ENCODE data around the gene YPEL1.
"Not testable (repeated sequence)": the region's sequence is repeated elsewhere in the genome, so short reads cannot be mapped to it uniquely, and the experiment has no call there.

Gene YPEL1

DNA sequence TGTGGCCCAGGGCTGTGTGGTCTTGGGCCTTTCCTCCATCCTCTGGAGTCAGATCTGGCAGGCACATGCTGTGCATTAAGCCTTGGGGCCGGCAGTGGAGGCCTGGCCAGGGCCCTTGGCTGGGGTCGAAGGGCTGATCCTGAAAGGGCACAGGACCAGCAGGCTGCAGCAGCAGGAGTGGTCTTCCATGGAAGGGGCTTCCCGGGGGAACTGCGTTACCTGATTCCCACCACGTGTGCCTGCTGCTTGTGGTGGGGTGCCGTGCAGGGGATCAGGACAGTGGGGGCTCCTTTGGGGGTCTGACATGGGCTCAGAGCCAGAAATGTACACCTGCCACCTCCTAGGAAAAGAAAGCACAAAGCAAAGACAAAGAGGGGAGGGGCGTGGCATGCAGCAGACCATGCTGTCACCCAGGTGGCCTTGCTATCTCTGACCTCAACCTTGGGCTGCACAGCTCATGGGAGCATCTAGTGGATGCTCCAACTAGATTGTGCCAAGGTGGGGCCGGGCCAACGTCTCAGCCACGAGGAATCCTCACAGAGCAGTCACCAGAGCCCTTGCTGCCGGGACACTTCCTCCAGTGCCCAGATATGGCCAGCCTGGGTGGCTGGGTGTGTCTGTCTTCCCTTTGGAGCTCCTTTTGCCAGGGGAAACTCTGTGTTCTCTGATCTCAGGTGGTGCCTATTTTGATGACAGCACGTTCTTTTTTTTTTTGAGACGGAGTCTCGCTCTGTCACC lies 17.9 kb upstream of the YPEL1 start:
- no peak for DNase-seq

DNA sequence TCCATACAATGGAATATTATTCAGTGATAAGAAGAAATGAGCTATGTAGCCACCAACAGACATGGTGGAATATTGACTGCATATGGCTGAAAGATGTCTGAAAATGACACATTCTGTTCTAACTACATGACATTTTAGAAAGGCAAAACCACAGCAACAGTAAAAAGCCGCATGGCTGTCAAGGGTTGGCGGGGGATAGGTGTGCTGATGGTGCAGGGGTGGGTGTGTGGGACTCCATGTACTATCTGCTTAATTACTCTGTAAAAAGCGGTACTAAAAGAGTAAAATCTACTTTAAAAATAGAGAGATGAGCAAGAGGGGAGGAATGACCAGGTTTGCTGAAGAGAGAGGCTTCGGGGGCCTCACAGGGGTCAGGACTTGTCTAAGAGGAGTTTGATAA lies 16.7 kb upstream of the YPEL1 start:
- no peak for DNase-seq

DNA sequence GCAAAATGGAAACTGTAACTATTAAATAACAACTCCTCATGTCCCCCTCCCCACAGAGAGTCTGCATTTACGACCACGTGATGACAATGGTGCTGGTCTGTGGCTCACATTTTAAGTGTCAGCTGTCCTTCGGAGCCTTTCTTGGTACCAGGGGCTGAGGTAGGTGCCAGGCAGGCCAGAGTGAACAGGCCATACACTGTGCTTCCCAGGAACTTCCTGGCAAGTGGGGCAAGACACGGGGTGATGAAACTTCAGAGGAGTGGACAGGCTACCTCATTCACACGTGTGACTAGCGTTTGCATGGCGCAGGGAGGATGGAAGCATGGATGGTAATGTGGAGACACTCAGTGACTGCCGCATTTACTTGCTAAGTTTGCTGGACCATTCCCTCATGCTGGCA lies 10.4 kb upstream of the YPEL1 start:
- DNase-seq, result no peak

DNA sequence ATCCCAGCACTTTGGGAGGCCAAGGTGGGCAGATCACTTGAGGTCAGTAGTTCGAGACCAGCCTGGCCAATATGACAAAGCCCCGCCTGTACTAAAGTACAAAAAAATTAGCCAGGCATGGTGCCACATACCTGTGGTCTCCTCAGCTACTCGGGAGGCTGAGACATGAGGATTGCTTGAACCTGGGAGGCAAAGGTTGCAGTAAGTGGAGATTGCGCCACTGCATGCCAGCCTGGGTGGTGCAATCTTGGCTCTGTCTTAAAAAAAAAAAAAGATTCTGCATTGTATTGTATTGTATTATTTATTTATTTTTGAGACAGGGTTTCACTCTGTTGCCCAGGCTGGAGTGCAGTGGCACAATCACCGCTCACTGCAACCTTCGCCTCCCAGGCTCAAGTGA lies 9.3 kb upstream of the YPEL1 start:
- DNase-seq, result not testable (repeated sequence)

DNA sequence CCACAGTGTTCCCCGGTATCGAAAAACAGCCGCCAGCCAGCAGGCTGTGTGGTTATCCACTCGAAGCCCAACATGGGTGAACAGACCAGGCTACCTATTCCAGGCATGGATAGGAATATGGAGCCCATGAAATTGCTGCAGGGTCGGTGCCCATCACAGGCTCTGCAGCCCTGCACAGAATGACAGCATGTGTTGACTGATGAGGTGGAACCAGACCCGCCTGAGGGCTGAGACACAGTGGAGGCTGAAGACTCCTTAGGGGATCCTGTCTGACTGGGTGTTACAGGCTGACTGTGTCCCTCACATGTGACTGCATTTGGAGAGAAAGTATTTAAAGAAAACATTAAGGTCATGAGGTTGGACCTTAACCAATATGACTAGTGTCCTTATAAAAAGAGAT lies 6.2 kb upstream of the YPEL1 start:
- no peak for DNase-seq

DNA sequence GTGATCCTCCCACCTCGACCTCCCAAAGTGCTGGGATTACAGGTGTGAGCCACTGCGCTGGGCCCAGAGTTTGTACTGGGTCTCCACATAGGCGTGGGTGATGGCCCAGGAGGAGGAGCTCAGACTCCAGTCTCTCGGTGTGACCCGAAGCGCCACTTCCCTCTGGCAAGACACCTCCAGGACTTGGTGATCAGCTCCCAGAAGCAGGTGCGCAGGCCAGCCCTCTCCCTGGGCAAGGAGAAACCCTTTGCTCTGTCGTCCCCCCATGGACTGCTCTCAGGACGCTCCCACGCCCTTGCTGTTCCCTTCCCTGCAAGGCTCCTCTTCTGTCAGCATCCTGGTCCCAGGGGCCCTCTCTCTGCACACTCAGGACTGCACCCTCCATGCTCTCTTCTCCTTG lies 5.5 kb upstream of the YPEL1 start:
- no peak for DNase-seq

DNA sequence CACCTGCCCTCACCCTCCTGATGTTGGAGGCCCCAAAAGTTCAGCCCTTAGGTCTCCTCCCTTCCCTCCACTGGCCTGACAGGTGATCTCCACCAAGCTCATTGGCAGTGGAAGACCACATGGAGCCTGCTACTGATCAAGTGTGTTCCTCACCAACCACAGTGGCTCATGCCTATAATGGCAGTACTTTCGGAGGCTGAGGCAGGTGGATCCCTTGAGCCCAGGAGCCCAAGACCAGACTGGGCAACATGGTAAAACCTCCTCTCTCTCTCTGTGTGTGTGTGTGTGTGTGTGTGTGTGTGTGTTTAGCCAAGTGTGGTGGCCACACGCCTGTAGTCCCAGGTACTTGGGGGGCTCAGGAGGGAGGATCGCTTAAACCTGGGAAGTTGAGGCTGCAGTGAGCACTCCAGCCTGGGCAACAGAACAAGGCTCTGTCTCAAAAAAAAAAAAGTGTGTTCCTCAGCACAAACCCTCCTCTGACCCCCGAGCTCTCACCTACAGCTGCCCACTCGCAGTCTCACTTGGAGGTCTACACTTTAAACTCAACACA lies 4.3 kb upstream of the YPEL1 start:
- DNase-seq, result no peak

DNA sequence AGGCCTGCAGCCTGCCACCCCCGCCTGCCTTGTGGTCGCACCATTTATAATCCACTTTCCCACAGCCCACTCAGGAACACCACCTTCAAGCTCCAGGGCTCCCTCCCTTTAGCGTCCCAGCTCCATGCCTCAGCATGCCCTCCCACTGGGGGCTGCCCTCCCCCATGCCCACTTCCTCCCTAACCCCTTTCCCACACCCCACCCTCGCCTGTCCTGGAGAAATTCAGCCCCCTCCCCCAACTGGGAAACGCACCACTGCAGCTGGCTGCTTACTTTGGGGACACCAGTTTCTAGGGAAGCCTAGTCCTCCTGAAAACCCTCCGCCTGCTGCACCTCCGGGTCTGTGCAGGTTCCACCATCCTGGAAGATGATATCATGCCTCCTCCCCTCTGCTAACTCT lies 3.4 kb upstream of the YPEL1 start:
- DNase-seq, result no peak

DNA sequence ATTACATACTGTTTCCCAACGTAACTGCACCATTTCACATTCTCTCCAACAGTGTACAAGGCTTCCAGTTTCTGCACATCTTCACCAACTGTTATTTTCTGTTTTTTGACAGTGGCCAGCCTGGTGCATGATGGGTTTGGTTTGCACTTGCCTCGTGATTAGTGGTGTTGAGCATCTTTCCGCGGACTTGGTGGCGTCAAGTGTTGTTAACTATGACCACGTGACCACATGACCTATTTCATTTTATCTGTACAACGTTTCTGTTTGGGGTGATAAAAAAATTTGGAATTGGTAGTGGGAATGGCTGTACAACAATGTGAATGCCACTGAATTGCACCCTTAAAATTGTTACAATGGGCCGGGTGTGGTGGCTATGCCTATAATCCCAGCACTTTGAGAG lies 2.5 kb upstream of the YPEL1 start:
- DNase-seq, result no peak

DNA sequence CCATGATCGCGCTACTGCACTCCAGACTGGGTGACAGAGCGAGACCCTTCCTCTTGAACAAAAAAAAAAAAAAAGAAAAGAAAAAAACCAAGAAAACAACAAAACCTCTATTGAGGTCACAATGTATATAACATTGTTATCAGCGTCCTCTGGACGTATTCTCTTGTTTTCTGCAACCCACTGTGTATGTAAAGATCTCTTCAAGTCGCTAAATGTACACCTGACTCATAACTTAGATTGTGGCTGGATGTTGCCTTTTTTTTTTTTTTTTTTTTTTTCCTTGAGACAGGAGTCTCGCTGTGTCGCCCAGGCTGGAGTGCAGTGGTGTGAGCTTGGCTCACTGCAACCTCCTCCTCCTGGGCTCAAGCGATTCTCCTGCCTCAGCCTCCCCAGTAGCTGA lies 1.4 kb upstream of the YPEL1 start:
- DNase-seq, result no peak

DNA sequence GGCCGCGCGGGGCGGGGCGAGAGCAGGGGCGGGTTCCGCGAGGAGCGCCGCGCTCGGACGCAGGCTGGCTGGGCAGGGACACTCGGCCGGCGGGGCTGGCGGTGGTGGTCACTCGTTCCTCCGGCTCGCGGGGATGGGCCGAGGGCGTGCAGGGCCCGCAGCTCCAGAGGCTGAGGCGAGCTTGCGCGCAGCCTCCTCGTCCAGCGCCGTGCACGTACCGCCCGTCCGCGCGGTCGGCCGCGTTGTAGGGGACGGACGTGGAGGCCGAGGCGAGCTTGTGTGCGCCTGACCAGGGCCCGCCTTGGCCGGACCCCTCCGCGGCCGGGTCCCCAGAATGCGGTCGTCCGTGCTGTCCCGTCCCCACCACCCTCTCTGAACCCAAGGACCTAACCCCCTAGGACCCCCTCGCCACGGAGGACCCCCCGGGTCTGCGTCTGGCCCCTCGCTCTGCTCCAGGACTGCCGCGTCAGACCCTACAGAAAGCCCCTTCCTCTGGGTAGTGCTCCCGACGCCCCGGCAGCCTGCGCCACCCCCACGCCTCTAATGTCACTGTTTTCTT lies 569 bp upstream of the YPEL1 start:
- DNase-seq, result no peak

DNA sequence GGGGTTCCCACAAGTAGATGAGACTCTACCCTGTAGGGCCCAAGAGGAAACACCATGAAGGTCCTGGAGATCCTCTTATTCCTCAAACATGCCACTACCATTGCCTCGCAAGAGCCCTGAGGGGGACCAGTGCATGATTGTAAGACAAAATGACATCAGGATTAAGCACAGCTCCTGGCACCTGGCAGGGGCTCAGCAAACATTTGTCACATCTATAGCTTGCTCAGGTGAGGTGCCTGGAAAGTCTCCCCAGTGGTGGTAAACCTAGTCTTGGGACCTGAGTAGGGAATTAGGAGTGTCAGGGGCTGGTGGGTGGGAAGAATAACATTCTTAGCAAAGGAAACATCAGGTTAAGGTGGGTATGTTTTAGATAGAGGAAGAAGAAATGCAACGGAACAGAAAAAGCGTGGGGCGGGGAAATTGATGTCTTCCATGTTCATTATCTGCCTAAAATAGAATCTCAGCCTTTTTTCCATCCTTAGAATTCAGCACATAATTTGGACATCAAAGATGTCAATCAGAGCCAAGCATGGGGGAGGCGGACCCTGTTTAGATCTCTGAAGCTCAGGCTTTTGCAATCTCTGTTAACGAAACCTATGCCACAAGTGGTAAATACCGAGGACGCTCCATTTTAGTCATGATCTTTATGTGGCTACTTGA lies 924 bp downstream of the YPEL1 start:
- DNase-seq, result peak; percentile 20

DNA sequence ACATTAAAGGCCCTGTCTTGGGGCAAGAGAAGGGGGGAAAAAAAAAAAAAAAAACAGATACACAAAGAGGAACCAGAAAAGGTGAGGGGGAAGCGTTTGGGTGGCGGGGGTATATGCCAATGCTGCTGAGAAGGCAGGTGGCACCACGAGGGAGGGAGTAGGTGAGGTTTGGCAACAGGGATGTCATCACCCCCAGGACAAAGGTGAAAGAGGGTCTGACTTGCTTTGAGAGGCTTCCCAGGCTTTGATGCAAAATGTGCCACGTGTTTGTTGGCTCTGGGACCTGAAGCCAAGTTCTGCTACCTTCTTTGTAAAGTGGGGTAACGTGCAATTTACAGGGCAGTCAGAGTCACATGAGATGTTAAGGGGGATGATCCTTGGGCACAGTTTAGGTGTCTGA lies 4.1 kb downstream of the YPEL1 start:
- DNase-seq, result no peak

DNA sequence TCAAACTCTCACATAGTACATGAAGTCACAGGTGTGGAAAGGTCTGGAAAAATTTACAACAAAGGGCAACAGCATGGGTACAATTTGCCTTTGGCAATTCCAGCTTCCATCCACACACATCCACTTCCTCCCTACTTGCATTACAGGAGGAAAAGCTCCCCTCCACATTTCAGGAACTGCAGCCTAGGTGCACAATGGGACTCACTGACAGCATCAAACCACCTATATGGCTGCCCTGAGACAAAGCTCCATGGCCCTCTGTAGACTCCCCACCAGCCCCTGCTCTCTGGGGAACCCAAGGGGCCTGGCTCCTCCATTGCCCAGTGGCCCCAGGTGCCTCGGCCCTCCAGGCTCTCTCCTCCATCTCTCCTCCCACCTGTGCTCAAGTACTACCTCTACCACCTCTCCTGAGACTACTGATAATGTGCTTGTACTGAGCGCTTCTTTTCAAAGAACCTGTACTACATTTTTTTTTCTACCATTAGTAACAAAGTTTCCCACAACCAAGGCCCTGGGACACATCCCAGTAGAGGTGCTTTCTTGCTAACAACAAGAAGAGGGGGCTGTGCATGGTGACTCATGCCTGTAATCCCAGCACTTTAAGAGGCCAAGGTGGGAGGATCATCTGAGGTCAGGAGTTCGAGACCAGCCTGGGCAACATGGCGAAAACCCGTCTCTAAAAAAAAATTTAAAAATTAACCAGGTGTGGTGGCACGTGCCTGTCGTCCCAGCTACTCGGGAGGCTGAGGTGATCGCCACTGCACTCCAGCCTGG lies 4.9 kb downstream of the YPEL1 start:
- DNase-seq, result no peak

DNA sequence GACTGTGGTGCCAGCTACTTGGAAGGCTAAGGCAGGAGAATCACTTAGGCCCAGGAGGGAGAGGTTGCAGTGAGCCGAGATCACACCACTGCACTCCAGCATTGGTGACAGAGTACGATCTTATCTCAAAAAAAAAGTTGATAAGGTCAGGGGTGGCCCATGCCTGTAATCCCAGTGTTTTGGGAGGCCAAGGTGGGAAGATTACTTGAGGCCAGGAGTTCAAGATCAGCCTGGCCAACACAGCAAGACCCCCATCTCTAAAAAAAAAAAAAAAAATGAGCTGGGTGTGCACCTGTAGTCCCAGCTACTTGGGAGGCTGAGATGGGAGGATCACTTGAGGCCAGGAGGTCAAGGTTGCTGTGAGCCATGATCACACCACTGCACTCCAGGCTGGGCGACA lies 6.4 kb downstream of the YPEL1 start:
- DNase-seq, result not testable (repeated sequence)

DNA sequence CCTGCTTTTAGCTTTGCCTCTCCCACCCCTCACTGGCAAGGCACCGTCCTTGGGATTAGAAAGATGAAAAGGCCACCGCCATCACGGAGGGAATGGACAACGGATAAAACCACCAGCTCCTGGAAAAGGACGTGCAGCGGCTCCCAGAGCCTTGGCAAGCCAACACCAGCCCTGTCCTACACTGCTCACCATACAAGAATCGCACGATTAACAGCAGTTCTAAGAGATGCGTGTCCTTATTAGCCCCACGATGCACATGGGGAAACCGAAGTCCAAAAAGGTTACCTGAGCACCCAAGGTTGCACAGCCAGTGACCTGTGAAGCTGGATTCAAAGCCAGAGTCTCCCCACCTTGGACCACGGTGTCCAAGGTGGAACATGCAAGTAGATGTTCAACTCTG lies 7.3 kb downstream of the YPEL1 start:
- no peak for DNase-seq

DNA sequence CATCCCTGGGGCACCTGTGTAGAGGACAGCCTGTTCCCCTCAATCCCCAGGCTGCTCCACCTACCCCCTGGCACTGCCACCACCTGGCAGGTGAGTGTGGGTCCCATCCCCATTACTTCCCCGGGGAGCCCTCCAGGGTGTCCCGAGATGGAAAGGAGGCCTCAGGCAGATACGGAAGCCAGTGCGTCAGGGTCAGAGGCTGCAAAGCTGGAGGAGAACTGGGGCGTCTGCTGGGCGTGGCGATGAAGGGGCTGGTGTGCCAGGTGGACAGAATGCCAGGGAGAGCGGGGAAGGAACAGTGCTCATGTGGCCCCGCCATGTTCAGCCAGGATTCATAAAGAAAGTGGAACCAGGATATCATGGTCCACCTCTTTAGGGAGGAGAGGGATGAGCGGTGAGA lies 7.8 kb downstream of the YPEL1 start:
- no peak for DNase-seq

DNA sequence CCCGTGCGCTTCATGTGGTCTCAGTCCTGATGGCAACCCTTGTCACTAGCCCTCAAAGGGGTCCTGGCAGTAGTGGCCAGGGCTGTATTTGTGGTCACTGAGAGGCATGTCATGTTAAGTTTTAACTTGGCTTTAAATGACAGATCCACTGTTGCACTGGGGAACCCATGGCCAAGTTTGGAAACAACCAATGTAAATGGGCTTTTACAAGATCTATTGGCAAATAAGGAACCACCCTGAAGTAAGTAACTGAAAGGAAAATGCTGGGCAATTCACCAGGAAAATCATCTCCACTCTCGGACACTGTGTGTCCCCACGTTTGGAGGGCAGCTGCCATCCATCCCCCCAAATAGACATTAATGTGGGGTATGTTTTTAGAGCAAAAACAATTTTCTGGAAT lies 8.4 kb downstream of the YPEL1 start:
- no peak for DNase-seq

DNA sequence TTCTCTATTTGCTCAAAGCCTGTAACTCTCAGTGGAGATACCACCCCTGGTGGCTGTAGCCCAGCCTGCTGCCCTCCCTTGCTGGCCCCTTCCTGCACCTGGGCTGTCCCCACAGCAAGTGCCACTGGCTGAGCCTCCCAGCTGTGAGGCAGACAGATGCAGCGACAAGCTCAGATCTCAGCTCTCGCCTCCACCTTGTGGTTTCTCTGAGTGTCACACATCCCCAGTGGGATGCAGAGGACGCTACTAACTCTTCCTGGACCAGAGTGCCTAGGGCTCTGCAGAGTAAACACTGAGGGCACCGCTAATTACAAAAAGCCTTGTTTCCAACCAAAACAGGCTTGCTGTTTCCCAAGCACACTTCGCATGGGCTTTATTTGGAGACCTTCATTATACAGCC lies 8.9 kb downstream of the YPEL1 start:
- no peak for DNase-seq

DNA sequence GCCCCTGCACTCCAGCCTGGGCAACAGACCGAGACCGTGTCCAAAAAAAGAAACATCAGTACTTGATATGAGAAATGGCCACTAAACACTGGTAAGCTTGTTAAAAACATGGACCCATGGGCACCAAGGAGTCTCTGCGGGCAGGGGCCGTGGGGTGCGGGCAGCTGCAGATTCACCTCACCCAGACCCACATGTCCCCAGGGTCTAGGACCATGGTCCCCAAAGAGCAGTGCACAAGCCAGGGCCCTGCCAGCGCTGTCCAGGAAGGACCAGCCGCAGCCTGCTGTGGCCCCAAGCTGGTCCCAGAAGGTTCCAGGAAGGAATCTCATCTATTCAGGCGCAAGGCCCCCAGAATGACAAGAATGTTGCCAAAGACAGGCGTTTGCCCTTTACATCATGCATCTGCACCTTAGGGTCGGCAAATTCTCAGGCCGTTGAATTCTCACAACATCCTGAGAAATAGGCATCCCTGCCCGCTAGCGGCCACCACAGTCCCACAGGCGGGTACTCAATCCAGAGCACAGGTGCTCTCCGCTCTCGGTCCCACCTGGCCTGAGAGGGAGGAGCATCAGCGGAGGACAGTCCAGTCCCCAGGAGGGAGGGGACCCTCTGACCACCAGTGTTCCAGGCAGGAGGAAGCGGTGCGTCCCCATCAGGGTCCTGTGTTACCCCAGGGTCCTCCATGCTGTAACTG lies 9.5 kb downstream of the YPEL1 start:
- no peak for DNase-seq

DNA sequence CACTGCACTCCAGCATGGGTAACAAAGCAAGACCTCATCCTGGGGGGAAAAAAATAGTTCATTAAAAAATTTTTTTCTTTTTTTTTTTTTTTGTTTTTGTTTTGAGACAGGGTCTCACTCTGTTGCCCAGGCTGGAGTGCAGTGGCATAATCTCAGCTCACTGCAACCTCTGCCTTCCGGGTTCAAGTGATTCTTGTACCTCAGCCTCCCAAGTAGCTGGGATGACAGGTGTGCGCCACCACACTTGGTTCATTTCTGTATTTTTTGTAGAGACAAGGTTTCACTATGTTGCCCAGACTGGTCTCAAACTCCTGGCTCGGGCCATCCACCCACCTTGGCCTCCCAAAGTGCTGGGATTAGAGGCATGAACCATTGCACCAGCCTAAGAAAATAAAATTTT lies 11.1 kb downstream of the YPEL1 start:
- not testable (repeated sequence) for DNase-seq

DNA sequence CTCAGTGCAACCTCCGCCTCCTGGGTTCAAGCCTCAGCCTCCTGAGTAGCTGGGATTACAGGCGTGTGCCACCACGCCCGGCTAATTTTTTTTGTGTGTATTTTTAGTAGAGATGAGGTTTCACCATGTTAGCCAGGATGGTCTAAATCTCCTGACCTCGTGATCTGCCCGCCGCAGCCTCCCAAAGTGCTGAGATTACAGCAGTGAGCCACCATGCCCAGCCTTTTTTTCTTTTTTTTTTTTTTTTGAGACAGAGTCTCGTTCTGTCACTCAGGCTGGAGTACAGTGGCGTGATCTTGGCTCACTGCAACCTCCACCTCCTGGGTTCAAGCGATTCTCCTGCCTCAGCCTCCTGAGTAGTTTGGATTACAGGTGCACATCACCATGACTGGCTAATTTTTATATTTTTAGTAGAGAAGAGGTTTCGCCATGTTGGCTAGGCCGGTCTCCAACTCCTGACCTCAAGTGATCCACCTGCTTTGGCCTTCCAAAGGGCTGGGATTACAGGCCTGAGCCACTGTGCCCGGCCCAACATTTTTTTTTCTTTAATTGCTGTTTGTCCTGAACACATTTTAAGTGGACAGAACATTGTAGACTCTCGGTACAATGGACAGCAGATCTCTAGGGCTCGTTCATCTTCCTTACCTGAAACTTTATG lies 14.3 kb downstream of the YPEL1 start:
- DNase-seq, result not testable (repeated sequence)

All from NCI-H1105 treated with DMSO at 0.1 percent for 48 hours (cell line).